Measurements from ENCODE around the gene C14orf132.

Gene C14orf132

DNA sequence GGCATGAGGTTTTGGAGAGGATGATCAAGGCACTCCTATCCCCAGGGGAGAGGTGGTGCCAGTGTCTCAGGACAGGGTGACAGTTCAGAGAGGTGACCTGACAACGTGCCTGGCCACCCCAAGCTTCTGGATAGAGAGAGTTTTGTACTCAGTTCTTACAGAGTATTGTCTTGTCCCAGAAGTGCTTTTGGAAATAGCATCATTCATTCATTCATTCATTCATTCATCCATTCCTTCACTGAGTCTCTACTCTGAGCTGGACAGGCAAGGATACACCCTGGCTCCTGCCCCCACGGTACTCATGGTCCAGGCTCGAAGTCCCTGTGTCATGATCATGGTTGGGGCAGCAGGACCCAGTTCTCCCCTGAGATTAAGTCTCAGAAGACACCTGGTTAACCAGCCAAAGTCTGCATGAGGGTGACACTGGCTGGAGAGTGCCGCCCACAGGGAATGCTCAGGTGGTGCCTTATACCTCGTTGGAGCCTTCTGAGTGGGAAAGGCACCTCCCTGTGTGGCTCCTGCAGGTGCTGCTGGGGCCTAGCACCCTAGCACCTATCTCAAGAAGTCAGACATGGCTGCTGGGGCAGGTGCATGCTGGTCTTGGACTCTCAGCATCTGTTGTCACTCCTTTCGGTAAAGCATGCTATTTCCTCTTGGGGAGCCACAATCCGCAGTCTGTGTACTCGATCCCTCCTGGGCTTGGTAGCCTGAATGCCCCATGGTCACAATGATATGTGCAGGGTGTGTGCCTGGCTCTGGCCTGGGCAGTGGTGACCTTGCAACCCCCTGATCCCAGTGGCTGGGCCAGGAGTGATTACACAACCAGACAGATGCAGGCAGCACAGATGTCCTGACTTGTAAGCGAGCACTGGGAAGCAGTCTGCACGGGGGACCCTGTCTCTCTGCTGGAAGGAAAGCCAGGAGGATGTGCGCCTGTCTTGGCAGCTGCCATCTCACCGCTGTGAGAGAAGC is 57.8 kb downstream of the C14orf132 start:
- no peak for DNase-seq (ENCODE audit: low read depth in 2 of 2, low spot score in 1 of 2)

DNA sequence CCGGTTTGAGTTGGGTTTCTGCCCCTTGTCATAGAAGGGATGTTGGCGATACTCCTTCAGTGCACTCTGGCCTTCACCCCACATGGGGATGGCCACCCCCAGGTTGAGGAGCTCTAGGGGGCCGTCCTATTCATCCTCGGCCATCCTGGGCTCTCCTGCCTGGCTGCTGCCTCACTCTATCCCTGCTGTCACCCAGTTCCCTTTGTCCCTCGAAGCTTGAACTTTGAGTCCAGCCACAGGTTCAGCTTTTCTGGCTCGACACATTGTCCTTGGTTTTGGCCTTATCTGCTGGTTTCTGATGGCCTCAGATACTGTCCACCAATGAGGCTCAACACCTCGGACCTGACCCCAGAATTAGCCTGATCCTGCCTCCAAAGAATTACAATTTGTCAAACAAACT is 58.6 kb downstream of the C14orf132 start:
- no peak for DNase-seq (ENCODE audit: low read depth in 2 of 2, low spot score in 1 of 2)

DNA sequence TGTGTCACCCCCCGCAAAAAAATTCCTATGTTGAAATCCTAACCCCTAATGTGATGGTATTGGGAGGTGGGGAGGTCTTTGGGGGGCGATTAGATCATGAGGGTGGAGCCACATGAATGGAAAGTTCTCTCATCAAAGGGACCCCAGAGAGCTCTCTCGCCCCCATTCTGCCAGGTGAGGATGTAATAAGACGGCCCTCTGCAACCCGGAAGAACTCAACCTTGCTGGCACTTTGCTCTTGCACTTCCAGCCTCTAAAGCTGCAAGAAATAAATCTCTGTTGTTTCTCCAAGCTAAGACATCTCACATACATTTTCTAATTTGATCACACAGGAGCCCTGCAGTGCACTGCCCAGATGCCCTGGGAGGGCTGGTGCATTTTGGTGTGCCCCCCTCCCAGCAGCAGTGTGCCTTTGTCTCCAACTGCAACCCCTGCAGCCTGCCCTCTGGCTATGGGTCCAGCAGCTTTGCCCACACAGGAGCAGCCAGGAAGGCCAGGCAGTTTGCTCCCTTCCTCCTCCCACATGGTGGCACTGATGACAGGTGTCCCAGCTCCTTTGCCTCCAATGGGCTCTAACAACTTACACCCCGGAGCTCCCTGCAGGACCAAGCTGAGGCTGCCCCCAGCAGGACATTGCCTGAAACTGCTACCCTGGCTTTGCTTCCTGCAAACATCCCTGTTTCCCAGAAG is 59.3 kb downstream of the C14orf132 start:
- no peak for DNase-seq (ENCODE audit: low read depth in 2 of 2, low spot score in 1 of 2)

DNA sequence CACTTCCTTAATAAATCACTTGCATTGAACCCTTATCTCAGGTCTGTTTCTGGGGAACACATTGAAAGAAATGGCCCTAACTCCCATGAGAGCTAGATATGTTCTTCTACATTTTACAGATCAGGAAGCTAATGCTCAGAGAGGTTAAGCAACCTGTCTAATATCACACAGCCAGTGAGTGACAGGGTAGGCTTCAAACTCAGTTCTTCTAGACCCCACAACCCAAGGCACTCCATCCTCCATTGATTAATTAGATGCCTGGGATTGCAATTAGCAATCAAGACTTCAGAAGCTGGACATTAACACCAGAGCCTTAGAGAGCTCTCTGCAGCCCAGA is 59.8 kb downstream of the C14orf132 start:
- no peak for DNase-seq (ENCODE audit: low read depth in 2 of 2, low spot score in 1 of 2)

DNA sequence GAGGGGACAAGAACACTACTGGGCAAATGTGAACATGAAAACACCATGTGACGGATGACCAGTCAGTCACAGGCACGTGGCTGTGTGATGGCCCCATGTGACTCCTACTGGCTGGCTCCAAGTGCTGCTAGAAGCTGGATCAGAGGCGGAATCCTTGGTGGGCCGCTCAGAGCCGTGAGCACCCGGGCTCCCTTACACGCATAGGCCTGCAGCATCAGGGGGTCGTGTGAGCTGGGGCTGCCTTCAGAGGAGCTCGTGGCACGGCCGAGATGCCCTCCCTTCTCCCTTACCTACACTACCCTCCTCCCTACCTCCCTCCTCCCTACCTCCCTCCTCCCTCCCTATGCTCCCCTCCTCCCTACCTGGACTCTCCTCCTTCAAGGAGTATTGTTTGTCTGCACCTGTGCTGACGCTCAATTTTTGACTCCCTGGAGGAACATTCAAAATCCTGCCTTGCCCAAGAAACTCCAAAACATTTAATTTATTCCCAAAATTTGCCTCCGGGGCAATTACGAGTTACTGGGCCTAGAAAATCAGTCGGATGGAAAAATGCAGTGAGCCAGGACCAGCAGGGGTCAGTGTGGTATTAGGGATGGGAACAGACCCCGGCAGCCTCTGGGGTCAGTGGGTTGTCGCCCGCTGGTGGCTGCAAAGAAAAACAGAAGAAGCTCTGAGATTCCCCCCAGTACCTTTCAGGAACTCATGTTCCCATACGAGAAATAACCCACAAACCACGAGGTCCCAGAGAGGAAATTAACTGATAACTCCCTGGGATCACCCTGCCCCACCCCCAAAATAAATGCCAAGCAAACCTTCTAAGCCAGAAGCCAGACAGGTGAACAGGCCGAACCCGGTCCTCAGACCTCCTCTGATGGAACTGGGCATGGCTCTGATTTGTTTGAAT is 61.3 kb downstream of the C14orf132 start:
- DNase-seq (ENCODE audit: low read depth in 2 of 2, low spot score in 1 of 2) = peak in 1 of 2 donors; percentile 25

DNA sequence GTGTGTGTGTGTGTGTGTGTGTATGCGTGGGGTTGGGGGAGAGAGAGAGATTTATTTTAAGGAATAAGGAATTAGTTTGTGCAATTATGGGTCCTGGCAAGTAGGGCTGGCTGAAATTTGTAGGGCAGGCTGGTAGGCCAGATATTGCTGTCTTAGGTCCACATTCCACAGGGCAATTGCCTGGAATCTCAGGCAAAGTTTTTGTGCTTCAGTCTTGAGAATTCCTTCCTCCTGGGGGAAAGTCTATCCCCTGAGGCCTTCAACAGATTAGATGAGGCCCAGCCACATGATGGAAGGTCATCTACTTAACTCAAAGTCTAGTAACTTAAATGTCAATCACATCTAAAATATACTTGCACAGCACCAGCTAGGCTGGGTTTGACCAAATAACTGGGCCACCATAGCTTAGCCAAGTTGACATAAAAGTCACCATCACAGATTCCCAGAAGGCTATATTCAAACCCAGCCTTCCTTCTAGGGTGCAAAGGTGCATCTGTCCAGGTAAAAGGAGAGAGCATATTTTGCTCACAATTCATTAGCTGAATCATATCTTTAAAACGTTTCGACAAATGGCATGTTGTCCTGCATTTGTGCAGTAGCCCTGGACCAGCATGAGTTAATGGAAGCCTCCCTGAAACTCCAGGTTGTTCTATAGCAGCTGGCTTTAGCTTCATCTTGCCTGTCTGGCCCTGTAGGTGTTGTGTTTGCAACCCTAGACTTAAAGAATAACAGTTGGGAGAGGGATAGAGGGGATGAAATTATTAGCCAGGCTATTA is 63.1 kb downstream of the C14orf132 start:
- DNase-seq (ENCODE audit: low read depth in 2 of 2, low spot score in 1 of 2) = no peak

DNA sequence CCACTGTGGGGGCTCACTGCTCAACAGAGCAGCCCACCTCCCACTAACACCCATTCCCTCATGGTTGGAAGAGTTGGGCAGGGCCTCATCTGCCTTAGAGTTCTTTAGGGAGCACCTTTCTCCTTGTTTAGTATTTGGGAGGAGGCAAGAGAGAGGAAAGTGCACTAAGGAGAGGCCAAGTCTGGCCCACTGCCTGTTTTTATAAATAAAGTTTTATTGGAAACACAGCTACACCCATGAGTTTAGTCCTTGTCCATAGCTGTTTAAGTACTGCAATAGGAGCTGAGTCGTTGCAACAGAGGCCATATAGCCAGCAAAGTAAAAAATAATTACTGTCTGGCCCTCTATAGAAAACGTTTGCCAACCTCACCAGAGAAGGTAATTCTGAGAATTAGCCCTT is 63.9 kb downstream of the C14orf132 start:
- no peak for DNase-seq (ENCODE audit: low read depth in 2 of 2, low spot score in 1 of 2)

DNA sequence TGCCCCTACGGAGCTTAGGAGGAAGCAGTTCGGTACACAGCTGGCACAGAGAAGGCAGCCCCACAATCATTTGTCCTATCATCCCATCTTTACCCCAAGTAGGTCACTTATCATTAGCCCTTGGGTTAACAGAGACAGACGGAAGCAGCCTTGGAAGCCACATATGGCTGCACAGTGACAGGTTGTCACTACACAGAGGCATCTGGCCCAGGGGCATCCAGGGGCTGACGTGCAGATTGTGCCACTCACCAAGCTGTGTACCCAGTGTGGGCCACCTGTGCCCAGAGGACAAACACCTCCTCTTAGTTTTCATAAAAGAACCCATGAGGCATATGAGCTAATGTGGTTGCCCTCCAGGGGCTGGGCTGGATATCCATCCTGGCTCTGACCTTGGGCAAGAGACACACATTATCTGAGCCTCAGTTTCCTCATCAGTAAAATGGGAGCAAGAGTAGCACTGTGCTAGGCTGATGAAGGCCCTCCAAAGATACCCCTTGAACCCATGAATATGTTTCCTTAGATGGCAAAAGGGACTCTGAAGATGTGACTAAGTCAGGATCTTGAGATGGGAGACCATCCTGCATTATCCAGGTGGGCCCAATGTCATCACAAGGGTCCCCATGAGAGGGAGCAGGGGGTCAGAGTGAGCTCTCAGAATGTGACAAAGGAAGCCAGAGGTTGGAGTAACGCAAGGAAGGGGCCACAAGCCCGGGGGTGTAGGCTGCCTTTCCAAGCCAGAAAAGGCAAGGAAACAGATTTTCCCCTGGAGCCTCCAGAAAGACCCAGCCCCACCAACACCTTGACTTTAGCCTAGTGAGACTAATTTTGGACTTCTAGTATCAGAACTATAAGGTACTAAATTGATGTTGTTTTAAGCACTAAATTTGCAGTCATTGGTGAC is 64.6 kb downstream of the C14orf132 start:
- no peak for DNase-seq (ENCODE audit: low read depth in 2 of 2, low spot score in 1 of 2)

DNA sequence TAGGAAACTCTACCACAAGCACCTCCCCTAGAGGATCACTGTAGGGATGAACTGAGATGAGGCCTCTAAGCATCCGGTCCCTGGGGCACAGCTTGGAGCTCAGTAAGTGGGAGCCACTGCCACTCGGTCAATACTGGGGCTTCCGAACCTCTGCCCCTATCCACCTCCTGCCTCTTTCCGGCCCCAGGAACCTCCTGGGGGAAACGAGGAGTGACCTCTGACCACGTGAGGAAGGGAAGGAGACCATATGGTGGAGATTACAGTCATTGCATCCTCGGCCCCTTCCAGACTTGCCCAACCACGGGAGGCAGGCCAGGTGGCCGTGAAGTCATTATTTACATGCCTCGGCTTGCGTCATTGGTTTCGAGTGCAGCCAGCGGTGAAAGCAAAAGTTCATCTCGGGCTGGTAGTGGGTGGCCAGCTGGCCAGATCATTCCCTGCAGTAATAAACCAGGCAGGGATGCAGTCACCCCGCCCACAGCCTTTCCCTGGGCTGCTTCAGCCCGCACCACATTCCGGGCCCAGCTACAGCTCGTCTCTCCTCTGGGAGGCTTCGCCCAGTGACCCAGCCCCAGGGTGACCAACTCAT is 65.4 kb downstream of the C14orf132 start:
- no peak for DNase-seq (ENCODE audit: low read depth in 2 of 2, low spot score in 1 of 2)

DNA sequence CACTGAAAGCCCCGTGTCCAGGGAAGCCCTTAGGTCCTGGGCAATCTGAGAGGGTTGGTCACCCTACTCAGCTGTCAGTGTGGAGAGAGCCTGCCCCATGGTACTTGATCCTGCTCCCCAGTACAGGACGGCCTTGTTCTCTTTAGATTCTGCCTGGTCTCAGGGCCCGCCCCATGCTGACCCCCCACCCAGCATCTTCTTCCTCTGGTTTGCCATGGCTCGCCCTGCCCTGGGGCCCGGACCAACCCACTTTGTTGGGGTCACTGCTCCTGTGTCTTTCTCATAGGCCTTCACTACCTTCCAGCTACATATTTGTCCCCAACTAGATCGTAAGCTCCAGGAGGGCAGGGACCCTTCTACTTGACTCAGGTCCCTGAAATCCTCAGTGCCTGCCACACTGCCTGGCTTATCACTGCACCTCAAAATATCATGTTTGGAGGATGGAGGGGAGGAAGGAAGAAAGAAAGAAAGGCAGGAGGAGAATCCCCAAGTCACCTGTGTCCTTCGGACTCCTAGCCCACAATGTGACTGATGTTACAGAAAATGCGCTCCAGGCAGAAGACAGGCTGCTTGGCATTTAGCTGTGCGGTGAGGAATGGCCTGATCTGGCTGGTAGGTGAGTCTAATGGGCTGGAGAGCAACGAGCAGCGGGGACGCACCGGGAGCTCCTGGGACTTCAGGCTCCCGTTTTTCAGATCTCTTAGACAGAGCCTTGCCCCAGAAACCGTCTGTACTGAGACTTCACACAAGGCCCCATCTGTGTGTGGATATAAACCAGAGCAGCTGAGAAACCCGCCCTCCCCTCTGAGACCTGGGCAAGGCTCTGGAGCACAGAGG is 66.1 kb downstream of the C14orf132 start:
- DNase-seq (ENCODE audit: low read depth in 2 of 2, low spot score in 1 of 2) = no peak

DNA sequence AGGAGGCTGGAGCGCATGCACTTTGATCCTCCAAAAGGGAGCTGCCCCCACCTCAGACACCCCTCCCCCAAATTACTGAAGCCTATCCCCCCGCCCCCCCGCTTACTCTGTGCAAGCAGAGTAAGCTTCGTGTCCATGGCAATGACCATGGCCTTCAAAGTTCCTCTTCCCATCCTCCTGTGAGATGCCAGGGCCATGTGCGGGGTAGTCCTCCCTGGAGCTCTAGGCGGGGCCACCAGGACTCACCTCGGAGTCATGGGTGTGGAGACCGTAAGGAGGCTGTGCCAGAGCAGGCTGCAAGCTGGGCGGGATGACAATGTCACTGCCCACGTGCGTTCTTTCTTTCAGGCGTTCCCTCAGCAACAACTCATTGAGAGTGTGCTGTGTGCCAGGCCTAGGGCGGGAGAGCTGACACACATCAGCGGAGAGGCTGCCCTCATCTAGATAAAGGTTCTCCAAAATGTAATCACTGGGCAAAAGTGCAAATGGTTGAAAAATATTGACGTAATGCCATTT is 66.8 kb downstream of the C14orf132 start:
- no peak for DNase-seq (ENCODE audit: low read depth in 2 of 2, low spot score in 1 of 2)

DNA sequence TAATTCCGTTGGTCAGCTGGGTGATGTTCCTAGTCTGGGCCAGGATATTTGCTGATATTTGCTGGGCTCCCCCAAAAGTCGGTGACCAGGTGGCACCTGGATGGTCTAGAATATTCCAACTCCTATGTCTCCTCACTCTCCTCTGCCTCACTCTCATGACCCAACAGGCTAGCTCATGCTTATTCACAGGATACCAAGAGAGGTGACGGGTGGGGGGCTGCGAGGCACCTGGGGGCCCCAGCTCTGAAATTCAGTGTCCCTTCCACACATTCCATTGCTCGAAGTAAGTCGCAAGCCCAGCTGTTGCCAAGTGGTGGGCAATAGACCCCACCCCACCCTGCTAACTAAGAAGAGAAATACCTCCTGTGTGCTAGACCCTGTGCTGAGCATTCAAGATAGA is 67.7 kb downstream of the C14orf132 start:
- no peak for DNase-seq (ENCODE audit: low read depth in 2 of 2, low spot score in 1 of 2)

DNA sequence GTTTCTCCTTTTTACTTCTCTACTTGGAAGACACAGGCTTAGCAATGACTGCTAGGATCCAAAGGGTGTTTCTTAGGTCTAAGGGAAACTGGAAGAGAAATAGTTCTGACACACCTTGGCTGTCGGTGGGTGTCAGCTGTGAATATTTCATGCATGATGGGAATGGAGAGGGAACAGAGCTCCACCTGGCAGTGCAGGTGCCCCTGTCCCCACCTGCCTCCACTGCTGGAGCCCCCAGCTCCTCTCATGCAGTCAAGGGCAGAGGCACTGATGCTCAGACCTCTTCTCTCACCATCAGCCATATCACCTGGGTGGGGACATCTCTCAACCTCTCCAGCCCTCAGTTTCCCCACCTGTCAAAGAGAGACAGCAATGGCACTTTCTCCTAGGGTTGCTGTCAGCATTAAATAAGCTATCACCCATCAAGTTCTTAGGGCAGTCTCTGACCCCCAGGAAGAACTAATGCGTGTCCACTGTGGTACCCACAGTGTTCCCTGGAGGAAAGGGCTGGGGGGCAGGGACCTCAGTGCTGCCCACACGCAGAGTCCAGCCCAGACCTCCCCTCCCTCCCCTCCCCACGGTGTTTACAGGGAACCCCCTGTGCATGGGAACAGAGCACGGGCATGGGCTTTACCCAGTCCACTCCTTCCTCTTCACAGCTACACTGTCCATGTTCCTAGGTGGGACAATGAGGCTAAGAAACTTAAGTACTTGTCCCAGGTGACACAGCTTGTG is 69.1 kb downstream of the C14orf132 start:
- DNase-seq (ENCODE audit: low read depth in 2 of 2, low spot score in 1 of 2) = no peak

DNA sequence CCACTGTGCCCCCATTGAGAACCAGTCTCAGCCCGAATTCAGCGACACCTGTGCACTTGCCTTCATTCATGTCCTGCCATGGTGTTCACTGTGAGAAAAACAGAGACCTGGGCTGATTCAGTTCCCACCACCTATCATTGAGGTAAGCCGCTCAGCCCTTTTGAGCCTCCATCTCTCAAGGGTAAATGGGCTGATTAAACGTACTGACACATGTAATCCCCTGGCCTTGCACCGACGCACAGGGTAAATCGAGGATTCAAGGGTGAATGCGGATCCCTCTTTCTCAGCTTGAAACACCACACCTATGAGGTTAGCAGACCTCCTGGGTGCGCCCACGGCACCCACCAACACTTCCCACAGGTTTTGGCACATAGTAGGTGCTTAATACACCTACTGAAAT is 69.7 kb downstream of the C14orf132 start:
- no peak for DNase-seq (ENCODE audit: low read depth in 2 of 2, low spot score in 1 of 2)

DNA sequence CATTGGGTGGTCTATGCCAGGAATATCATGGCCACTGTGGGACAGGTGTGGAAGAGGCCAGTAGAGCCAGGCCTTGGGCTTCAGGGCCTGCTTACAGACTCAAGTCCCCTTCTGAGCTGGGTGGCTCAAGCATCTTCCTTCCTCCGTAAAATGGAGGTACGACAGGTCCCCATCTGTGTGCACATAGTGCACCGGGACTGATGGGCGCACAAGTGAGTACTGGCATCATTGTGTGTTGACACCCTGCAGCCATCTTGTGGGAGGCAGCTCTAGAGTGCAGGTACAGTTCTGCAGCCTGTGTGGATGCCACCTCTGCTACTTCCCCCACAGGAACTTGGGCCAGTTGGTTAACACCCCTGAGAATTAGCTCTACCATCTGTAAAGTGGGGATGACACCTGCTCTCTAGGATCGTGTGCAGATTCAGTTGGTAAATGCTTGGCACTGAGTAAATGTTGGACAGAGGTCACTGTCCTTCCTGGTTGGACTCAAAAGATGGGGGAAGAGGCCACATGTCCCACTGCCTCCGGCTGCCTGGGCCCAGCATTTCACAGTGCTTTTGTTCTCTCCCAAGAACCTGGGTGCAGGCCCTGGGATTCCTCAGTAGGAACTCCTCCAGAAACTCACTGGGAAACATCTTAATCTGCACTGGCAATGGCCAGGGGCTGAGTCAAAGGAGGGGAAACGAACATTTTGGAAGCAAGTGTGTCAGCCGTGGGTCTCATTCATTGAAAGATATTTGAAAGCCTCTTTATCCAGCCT is 70.6 kb downstream of the C14orf132 start:
- no peak for DNase-seq (ENCODE audit: low read depth in 2 of 2, low spot score in 1 of 2)

DNA sequence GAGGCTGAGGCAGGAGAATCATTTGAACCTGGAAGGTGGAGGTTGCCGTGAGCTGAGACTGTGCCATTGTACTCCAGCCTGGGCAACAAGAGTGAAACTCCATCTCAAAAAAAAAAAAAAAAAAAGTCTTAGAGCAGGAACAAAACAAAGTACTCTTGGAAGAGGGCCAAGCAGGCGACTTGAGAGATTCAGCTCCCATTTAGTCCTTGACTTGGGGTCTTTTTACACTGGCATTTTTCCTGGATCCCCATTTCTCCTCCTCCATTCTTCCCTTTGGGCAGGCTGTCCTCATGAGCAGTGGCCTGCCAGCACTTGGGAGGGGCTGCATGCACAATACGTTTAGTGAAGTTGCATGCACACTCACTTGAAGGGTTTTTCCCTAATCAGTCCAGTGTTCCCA is 72.9 kb downstream of the C14orf132 start:
- no peak for DNase-seq (ENCODE audit: low read depth in 2 of 2, low spot score in 1 of 2)

DNA sequence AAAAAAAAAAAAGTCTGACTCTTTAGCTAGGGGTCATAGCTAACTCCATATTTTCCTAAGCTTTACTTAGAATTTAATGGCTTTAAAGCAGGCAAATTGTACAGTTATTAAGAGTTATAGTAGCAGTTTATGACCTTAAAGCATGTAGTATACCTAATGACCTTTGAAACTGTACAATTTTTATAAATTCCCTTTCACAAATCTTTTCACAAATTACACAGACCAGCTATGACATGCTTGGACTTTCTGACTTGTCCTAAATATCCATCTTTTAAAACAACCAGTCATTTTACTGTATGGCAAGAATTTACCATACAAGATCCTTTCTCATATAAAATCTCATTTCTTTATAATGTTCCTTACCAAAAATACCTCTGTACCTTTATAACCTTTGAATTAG is 74.8 kb downstream of the C14orf132 start:
- no peak for DNase-seq (ENCODE audit: low read depth in 2 of 2, low spot score in 1 of 2)

All from stimulated activated CD8-positive, alpha-beta memory T cell treated with anti-CD3 and anti-CD28 coated beads, Interleukin-4, amount 100 ng/mL, for 1 hour (primary cell).